Kidney (tissue), 14 donors: Measurements from ENCODE around the gene UBALD1. TPM values are rescaled to one million over a fixed set of nuclear protein-coding genes. Genes with fewer than 3 reads are reported as not detected.

Source experiments
- DNase-seq, 5 donors: peaks; one replicate each; pipeline ENCODE4 v3.0.0-alpha.2; 2013 to 2020
- FAIRE-seq: peaks from 2 replicates; lab custom pipeline; 2012; peaks lifted over from hg19 to GRCh38; lab: Jason Lieb, UNC
- H3K27ac ChIP-seq, 2 donors: one replicate each; pipeline ENCODE4 v1.7.0; 2013; ENCODE audit warnings: low read depth in 2 of 2, low read length in 2 of 2, inconsistent platforms in 1 of 2
- H3K27me3 ChIP-seq: one replicate; pipeline ENCODE4 v1.7.1; 2013; ENCODE audit warnings: low read length, inconsistent platforms; ENCODE audit not compliant: control insufficient read depth, insufficient read depth
- H3K36me3 ChIP-seq, 3 donors: one replicate each; pipeline versions ENCODE4 v1.7.0 to v1.7.1; 2013; ENCODE audit warnings: low read length in 3 of 3, control low read depth in 1 of 3, inconsistent platforms in 1 of 3; ENCODE audit not compliant: insufficient read depth in 3 of 3, control insufficient read depth in 2 of 3
- H3K4me1 ChIP-seq, 3 donors: one replicate each; pipeline versions ENCODE4 v1.7.0 to v1.7.1; 2013; ENCODE audit warnings: low read length in 3 of 3, inconsistent platforms in 1 of 3, low read depth in 1 of 3; ENCODE audit not compliant: control insufficient read depth in 2 of 3, insufficient read depth in 2 of 3
- H3K4me3 ChIP-seq, 3 donors: one replicate each; pipeline versions ENCODE4 v1.7.0 to v1.8.1; 2013; ENCODE audit warnings: low read length in 3 of 3, control low read depth in 1 of 3, inconsistent platforms in 1 of 3
- H3K9ac ChIP-seq, 3 donors: one replicate each; pipeline versions ENCODE4 v1.7.0 to v1.7.1; 2013; ENCODE audit warnings: low read length in 3 of 3, control low read depth in 1 of 3, inconsistent platforms in 1 of 3
- H3K9me3 ChIP-seq, 3 donors: one replicate each; pipeline versions ENCODE4 v1.7.0 to v1.7.1; 2013; ENCODE audit warnings: low read length in 3 of 3, control low read depth in 1 of 3, inconsistent platforms in 1 of 3; ENCODE audit not compliant: control insufficient read depth in 2 of 3, insufficient read depth in 1 of 3
- intact Hi-C: fragments of 100-400 bp; cut with DNase I; formaldehyde crosslinking; loops from one replicate; pipeline ENCODE4 v1.11.1; 2022
- polyA plus RNA-seq: library from polyadenylated mRNA; stranded (reverse); fragments of 350-450 nt; fragmentation: Illumina TruSeq; extraction: RNeasy Lipid Tissue Mini Kit (QIAGEN cat#74804); gene quantifications from one replicate; pipeline ENCODE4 v1.2.3, GENCODE V29; 2014; ENCODE audit warnings: low read depth, low replicate concordance; ENCODE audit not compliant: insufficient read depth
- total RNA-seq: library from RNA; stranded (reverse); fragmentation: NEBNext Ultra II Directional; extraction: Animal tissue kit (Norgen Biotek cat#: 25700); gene quantifications from one replicate; pipeline ENCODE4 v1.2.1, GENCODE V29; 2021
- TF ChIP-seq, protein P1 (sequence below): IDR thresholded peaks from 3 replicates; pipeline ENCODE4 v1.5.1; 2012; ENCODE audit warnings: mild to moderate bottlenecking, moderate library complexity, borderline replicate concordance; ENCODE audit not compliant: insufficient read depth; ENCODE audit errors: extremely low read depth
- donor health status: control.
- donor health status: control.
- donor health status: control.
- donor health status: control.
- donor health status: control.
- donor health status: DM: yes; HTN: yes; CAD: no.
- donor health status: Normal renal cell carcinoma (clear cell type).

The UBALD1 gene
- total and polyA plus RNA-seq, 2 donors from 2014 or later, result 31.8 to 38.3 TPM

GRCh38 chr16:4663465-4663776 lies 48.7 kb upstream of the UBALD1 start:
- intact Hi-C loops, result no loop called here
- no peak for FAIRE-seq

DNA sequence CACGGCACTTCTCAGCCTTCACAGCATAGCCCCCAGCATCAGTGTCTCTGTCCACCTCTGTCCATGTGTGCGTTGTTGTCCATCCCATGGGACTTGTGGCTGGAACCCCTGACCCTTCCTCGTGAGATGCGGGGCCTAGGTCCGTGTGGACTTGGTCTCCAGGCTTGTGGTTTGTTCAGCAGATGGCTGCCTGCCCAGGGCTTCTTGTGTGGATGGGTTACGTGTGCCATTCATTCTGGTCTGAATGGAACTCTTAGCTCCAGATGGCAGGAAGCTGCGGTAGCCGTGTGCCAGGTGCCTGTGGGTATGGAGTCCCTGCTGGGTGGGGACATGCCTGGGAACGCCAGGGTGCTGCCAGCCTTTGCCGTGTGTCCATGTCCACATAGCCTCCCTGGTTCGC lies 47.0 kb upstream of the UBALD1 start:
- TF ChIP-seq, protein P1, sequence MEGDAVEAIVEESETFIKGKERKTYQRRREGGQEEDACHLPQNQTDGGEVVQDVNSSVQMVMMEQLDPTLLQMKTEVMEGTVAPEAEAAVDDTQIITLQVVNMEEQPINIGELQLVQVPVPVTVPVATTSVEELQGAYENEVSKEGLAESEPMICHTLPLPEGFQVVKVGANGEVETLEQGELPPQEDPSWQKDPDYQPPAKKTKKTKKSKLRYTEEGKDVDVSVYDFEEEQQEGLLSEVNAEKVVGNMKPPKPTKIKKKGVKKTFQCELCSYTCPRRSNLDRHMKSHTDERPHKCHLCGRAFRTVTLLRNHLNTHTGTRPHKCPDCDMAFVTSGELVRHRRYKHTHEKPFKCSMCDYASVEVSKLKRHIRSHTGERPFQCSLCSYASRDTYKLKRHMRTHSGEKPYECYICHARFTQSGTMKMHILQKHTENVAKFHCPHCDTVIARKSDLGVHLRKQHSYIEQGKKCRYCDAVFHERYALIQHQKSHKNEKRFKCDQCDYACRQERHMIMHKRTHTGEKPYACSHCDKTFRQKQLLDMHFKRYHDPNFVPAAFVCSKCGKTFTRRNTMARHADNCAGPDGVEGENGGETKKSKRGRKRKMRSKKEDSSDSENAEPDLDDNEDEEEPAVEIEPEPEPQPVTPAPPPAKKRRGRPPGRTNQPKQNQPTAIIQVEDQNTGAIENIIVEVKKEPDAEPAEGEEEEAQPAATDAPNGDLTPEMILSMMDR, result no peak
- H3K4me3 ChIP-seq, result no peak overlapping the region
- H3K27ac ChIP-seq, result no peak overlapping the region
- H3K9me3 ChIP-seq, result no peaks in the 10 kb centered on the region
- FAIRE-seq, result no peak
- intact Hi-C loops, result no loop called here
- peaks cover 0 to 28% (median 4%) of the 10 kb centered on the region in 3 donors for H3K4me1 ChIP-seq
- DNase-seq, result no peak
- H3K9ac ChIP-seq, result no peak overlapping the region
- H3K27me3 ChIP-seq, result no peaks in the 10 kb centered on the region
- peaks cover 0 to 9% (median 5%) of the 10 kb centered on the region in 3 donors for H3K36me3 ChIP-seq

More at GRCh38 chr16:4663465-4663776, 48.7 kb upstream of the UBALD1 start:
- DNase-seq, result no peak
- Histone ChIP-seq H3K4me3 (no peak overlapping the region), H3K4me1 (peaks cover 0 to 28% (median 4%) of the 10 kb centered on the region in 3 donors), H3K9me3 (no peaks in the 10 kb centered on the region), H3K36me3 (peaks cover 5 to 21% (median 18%) of the 10 kb centered on the region in 3 donors), H3K27me3 (no peaks in the 10 kb centered on the region), H3K9ac (no peak overlapping the region), H3K27ac (peak overlapping the region; percentile 18 to 75)
- TF ChIP-seq, protein P1, result no peak

GRCh38 chr16:4660454-4661007 lies 45.8 kb upstream of the UBALD1 start:
- FAIRE-seq (no peak), DNase-seq (peak; percentile 90 to 95 (median 94))
- TF ChIP-seq, protein P1, result no peak
- Histone ChIP-seq H3K4me3 (no peak overlapping the region), H3K36me3 (peaks cover 0 to 15% (median 7%) of the 10 kb centered on the region in 3 donors), H3K9me3 (no peaks in the 10 kb centered on the region), H3K9ac (no peak overlapping the region), H3K27me3 (no peaks in the 10 kb centered on the region), H3K4me1 (peaks cover 0 to 28% (median 4%) of the 10 kb centered on the region in 3 donors), H3K27ac (no peak overlapping the region)
- intact Hi-C loops, result no loop called here
